ENCODE results near the gene HPS1. TPM values are rescaled to one million over a fixed set of nuclear protein-coding genes. Genes with fewer than 3 reads are reported as not detected.

Gene HPS1
- polyA plus RNA-seq, 1 of the 3 experiments (the other 2 are of a cell fraction) = 41.4 TPM

DNA sequence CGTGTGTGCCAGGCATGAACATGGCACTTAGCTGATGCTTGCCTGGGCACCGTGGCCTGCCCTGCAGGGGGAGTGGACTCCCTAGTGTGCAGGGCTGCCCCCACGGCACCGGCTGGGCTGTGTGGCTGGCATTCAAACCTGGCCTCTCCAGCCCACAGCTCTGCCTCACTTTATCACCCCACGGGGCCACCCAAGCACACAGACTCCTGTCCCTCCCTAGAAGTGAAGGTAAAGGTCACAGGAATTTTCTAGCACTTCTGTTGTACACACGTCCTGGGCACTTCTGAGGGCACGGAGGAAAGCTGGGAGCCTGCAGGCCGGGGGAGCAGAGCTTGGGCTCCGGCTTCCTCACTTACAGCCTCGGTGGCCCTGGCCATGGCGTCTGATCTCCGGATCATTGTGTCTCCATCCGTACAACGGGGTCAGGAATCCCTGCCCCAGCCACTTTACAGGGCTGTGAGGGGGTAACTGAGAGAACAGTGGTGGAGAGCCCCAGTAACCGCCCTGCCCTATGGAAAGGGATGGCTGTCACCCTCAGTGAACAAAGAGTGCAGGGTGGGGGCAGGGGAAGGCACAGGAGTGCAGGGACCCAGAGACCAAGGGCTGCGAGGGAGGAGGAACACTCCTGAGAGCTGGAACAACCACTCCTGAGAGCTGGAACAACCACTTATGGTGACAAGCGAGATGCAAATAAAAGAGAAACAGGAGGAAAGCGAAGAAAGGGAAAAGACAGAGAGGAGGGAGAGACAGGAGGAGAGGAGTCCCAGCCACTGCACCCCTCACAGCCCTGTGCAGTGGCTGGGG is 27.9 kb downstream of the HPS1 start:
- TF ChIP-seq, protein P1, sequence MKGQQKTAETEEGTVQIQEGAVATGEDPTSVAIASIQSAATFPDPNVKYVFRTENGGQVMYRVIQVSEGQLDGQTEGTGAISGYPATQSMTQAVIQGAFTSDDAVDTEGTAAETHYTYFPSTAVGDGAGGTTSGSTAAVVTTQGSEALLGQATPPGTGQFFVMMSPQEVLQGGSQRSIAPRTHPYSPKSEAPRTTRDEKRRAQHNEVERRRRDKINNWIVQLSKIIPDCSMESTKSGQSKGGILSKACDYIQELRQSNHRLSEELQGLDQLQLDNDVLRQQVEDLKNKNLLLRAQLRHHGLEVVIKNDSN (IDR thresholded peaks at IDR 0.05; ENCODE audit: borderline replicate concordance, low read depth) = no peak
- TF ChIP-seq TAF1 (IDR thresholded peaks at IDR 0.05; ENCODE audit: borderline replicate concordance, low read depth, low read length) = no peak
- TF ChIP-seq, protein P2, sequence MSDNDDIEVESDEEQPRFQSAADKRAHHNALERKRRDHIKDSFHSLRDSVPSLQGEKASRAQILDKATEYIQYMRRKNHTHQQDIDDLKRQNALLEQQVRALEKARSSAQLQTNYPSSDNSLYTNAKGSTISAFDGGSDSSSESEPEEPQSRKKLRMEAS (IDR thresholded peaks at IDR 0.05; ENCODE audit: low read depth) = no peak
- no peak for TF ChIP-seq GATA2 (CRISPR knock-in tag; IDR thresholded peaks at IDR 0.05)
- no peak for TF ChIP-seq SMC3 (IDR thresholded peaks at IDR 0.05; ENCODE audit: low read depth, low read length)
- TF ChIP-seq, protein P3, sequence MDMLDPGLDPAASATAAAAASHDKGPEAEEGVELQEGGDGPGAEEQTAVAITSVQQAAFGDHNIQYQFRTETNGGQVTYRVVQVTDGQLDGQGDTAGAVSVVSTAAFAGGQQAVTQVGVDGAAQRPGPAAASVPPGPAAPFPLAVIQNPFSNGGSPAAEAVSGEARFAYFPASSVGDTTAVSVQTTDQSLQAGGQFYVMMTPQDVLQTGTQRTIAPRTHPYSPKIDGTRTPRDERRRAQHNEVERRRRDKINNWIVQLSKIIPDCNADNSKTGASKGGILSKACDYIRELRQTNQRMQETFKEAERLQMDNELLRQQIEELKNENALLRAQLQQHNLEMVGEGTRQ (IDR thresholded peaks at IDR 0.05; ENCODE audit: borderline replicate concordance, low read depth, low read length) = no peak
- TF ChIP-seq CHD2 (IDR thresholded peaks at IDR 0.05; ENCODE audit: low read length, partially characterized antibody) = no peak
- no peak for TF ChIP-seq FOXM1 (IDR thresholded peaks at IDR 0.05; ENCODE audit: low read depth)
- no peak for TF ChIP-seq FOXJ3 (CRISPR knock-in tag; IDR thresholded peaks at IDR 0.05)
- Histone ChIP-seq H3F3A (replicated peaks; ENCODE audit: insufficient read depth) (no peaks in the 10 kb centered on the region), H3K9ac (no peak overlapping the region), H3K4me3 (ENCODE audit: low read depth in 2 of 2, low read length in 1 of 2) (no peak overlapping the region), H3K9me3 (no peaks in the 10 kb centered on the region), H3K9me2 (no peaks in the 10 kb centered on the region), H3K4me2 (no peak overlapping the region), H3K79me2 (ENCODE audit: insufficient read depth) (peaks cover 8% of the 10 kb centered on the region; the same call in 1 of the 2 replicates), H3K36me3 (replicated peaks in 1 of 2; ENCODE audit: control insufficient read depth in 1 of 2, insufficient read depth in 2 of 2, low read length in 1 of 2) (peaks cover 0 to 14% of the 10 kb centered on the region in 2 experiments), H2AFZ (ENCODE audit: low read depth) (no peak overlapping the region), H4K20me1 (ENCODE audit: insufficient read depth) (no peaks in the 10 kb centered on the region), H3K4me1 (ENCODE audit: control insufficient read depth in 1 of 2, insufficient read depth in 2 of 2, low read depth in 1 of 2, low read length in 1 of 2) (peaks cover 6 to 21% of the 10 kb centered on the region in 2 experiments; a peak in 2 of 4 replicates), H3K27me3 (ENCODE audit: insufficient read depth) (no peaks in the 10 kb centered on the region), H3K27ac (ENCODE audit: low read depth in 2 of 2, low read length in 1 of 2) (no peak overlapping the region)
- no peak for DNase-seq
- POLR2A ChIA-PET = no interaction called here
- 94% methylated on average over 10 of the region's 18 CpGs for WGBS (ENCODE audit: low lambda C conversion rate)
- CTCF ChIA-PET = no interaction called here

DNA sequence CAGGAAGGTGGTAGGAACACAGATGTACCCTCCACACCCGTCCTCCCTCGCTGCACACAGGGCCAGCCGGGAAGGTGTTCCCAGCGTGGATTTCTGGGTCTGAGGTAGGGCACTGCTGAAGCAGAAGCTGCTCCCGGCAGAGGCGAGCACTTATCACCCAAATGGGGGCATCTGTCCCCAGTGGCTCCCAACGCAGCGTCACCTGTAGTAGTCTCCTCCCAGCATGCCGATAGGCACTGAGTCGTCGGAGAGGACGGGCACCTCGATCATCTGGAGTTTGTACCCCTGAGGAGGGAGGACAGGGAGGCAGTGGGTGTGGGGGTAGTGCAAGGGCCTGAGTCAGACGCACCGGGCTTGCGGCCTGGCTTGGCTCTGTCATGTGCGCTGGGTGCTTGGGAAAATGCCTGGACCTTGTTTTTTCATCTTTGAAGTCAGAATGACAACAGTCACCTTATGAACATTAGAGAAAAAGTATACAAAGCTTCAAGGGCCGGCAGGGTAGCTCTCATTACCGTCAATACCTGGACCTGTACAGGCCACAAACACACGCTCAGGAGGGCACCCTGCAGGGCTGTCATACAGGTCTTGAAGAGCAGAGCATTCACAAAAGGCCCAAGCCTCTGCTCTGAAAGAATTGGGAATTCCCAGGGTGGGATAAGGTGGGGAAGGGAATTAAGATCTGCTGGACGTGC is 28.6 kb downstream of the HPS1 start:
- 88% methylated on average over 18 of the region's 21 CpGs for WGBS (ENCODE audit: low lambda C conversion rate)
- no peaks in the 10 kb centered on the region for H3F3A ChIP-seq (replicated peaks; ENCODE audit: insufficient read depth)
- H3K9me2 ChIP-seq = no peaks in the 10 kb centered on the region
- no peak overlapping the region for H2AFZ ChIP-seq (ENCODE audit: low read depth)
- H3K4me1 ChIP-seq (ENCODE audit: control insufficient read depth in 1 of 2, insufficient read depth in 2 of 2, low read depth in 1 of 2, low read length in 1 of 2) = peaks cover 6 to 21% of the 10 kb centered on the region in 2 experiments; a peak in 2 of 4 replicates
- no peaks in the 10 kb centered on the region for H3K27me3 ChIP-seq (ENCODE audit: insufficient read depth)
- no peak overlapping the region for H3K27ac ChIP-seq (ENCODE audit: low read depth in 2 of 2, low read length in 1 of 2)
- ChIA-PET CTCF (no interaction called here), POLR2A (no interaction called here)
- H3K79me2 ChIP-seq (ENCODE audit: insufficient read depth) = peaks cover 14% of the 10 kb centered on the region; the same call in 1 of the 2 replicates
- H3K36me3 ChIP-seq (replicated peaks in 1 of 2; ENCODE audit: control insufficient read depth in 1 of 2, insufficient read depth in 2 of 2, low read length in 1 of 2) = peaks cover 0 to 14% of the 10 kb centered on the region in 2 experiments
- no peak for DNase-seq
- H3K4me2 ChIP-seq = no peak overlapping the region
- H4K20me1 ChIP-seq (ENCODE audit: insufficient read depth) = no peaks in the 10 kb centered on the region
- no peak overlapping the region for H3K4me3 ChIP-seq (ENCODE audit: low read depth in 2 of 2, low read length in 1 of 2)
- no peak overlapping the region for H3K9ac ChIP-seq
- no peaks in the 10 kb centered on the region for H3K9me3 ChIP-seq
- no peak for TF ChIP-seq TEAD4 (IDR thresholded peaks at IDR 0.05; ENCODE audit: borderline replicate concordance, insufficient read depth)
- no peak for TF ChIP-seq TCF12 (IDR thresholded peaks at IDR 0.05)
- no peak for TF ChIP-seq RXRA (IDR thresholded peaks at IDR 0.05; ENCODE audit: borderline replicate concordance, low read depth)
- TF ChIP-seq EP300 (IDR thresholded peaks at IDR 0.05; ENCODE audit: borderline replicate concordance in 1 of 2, low read depth in 1 of 2, low read length in 1 of 2) = no peak
- TF ChIP-seq, protein P4, sequence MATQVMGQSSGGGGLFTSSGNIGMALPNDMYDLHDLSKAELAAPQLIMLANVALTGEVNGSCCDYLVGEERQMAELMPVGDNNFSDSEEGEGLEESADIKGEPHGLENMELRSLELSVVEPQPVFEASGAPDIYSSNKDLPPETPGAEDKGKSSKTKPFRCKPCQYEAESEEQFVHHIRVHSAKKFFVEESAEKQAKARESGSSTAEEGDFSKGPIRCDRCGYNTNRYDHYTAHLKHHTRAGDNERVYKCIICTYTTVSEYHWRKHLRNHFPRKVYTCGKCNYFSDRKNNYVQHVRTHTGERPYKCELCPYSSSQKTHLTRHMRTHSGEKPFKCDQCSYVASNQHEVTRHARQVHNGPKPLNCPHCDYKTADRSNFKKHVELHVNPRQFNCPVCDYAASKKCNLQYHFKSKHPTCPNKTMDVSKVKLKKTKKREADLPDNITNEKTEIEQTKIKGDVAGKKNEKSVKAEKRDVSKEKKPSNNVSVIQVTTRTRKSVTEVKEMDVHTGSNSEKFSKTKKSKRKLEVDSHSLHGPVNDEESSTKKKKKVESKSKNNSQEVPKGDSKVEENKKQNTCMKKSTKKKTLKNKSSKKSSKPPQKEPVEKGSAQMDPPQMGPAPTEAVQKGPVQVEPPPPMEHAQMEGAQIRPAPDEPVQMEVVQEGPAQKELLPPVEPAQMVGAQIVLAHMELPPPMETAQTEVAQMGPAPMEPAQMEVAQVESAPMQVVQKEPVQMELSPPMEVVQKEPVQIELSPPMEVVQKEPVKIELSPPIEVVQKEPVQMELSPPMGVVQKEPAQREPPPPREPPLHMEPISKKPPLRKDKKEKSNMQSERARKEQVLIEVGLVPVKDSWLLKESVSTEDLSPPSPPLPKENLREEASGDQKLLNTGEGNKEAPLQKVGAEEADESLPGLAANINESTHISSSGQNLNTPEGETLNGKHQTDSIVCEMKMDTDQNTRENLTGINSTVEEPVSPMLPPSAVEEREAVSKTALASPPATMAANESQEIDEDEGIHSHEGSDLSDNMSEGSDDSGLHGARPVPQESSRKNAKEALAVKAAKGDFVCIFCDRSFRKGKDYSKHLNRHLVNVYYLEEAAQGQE (IDR thresholded peaks at IDR 0.05; ENCODE audit: low read depth, low read length) = no peak
- TF ChIP-seq SMC3 (IDR thresholded peaks at IDR 0.05; ENCODE audit: low read depth, low read length) = no peak
- TF ChIP-seq, protein P1 (IDR thresholded peaks at IDR 0.05; ENCODE audit: borderline replicate concordance, low read depth) = no peak
- no peak for TF ChIP-seq NFIC (IDR thresholded peaks at IDR 0.05; ENCODE audit: borderline replicate concordance)
- TF ChIP-seq JUND (IDR thresholded peaks at IDR 0.05) = no peak
- no peak for TF ChIP-seq YY1 (IDR thresholded peaks at IDR 0.05; ENCODE audit: low read depth)
- TF ChIP-seq EZH2phosphoT487 (IDR thresholded peaks at IDR 0.05; ENCODE audit: borderline replicate concordance, low read depth) = no peak

All from SK-N-SH (cell line).